ENCODE measurements around the gene CAMK2A.

The CAMK2A gene

GRCh38 chr5:150297236-150297890 lies 7.8 kb upstream of the CAMK2A start:
- Histone ChIP-seq H3K36me3 (ENCODE audit: control insufficient read depth, insufficient read depth, low read length) (no peaks in the 10 kb centered on the region), H3K4me3 (ENCODE audit: low read depth, low read length) (no peak overlapping the region), H3K9ac (no peak overlapping the region), H3K27ac (no peak overlapping the region), H2AFZ (no peak overlapping the region), H3K27me3 (ENCODE audit: control insufficient read depth, insufficient read depth, low read length) (no peaks in the 10 kb centered on the region), H3K79me2 (no peaks in the 10 kb centered on the region), H3K4me1 (peaks cover 9% of the 10 kb centered on the region), H3K4me2 (ENCODE audit: low read length) (no peak overlapping the region), H3K9me3 (ENCODE audit: control insufficient read depth, low read length) (no peaks in the 10 kb centered on the region)
- TF ChIP-seq, protein P1, sequence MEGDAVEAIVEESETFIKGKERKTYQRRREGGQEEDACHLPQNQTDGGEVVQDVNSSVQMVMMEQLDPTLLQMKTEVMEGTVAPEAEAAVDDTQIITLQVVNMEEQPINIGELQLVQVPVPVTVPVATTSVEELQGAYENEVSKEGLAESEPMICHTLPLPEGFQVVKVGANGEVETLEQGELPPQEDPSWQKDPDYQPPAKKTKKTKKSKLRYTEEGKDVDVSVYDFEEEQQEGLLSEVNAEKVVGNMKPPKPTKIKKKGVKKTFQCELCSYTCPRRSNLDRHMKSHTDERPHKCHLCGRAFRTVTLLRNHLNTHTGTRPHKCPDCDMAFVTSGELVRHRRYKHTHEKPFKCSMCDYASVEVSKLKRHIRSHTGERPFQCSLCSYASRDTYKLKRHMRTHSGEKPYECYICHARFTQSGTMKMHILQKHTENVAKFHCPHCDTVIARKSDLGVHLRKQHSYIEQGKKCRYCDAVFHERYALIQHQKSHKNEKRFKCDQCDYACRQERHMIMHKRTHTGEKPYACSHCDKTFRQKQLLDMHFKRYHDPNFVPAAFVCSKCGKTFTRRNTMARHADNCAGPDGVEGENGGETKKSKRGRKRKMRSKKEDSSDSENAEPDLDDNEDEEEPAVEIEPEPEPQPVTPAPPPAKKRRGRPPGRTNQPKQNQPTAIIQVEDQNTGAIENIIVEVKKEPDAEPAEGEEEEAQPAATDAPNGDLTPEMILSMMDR (IDR thresholded peaks at IDR 0.05): no peak

- no peaks in the 10 kb centered on the region for H3K27me3 ChIP-seq (ENCODE audit: control insufficient read depth, insufficient read depth, low read length)
Observed at GRCh38 chr5:150296496-150296895, 6.9 kb upstream of the CAMK2A start.

GRCh38 chr5:150295741-150296486 lies 6.3 kb upstream of the CAMK2A start:
- Histone ChIP-seq H3K27me3 (ENCODE audit: control insufficient read depth, insufficient read depth, low read length) (no peaks in the 10 kb centered on the region), H3K27ac (no peak overlapping the region), H2AFZ (no peak overlapping the region), H3K9ac (no peak overlapping the region), H3K4me3 (ENCODE audit: low read depth, low read length) (no peak overlapping the region), H3K4me2 (ENCODE audit: low read length) (no peak overlapping the region), H3K9me3 (ENCODE audit: control insufficient read depth, low read length) (no peaks in the 10 kb centered on the region), H3K4me1 (peaks cover 9% of the 10 kb centered on the region), H3K79me2 (no peaks in the 10 kb centered on the region), H3K36me3 (ENCODE audit: control insufficient read depth, insufficient read depth, low read length) (no peaks in the 10 kb centered on the region)
- TF ChIP-seq, protein P1 (IDR thresholded peaks at IDR 0.05): no peak

More at GRCh38 chr5:150296496-150296895, 6.9 kb upstream of the CAMK2A start:
- H3K4me2 ChIP-seq (ENCODE audit: low read length): no peak overlapping the region
- no peak overlapping the region for H3K27ac ChIP-seq
- H3K4me1 ChIP-seq: peaks cover 9% of the 10 kb centered on the region
- no peak overlapping the region for H3K4me3 ChIP-seq (ENCODE audit: low read depth, low read length)
- H3K9ac ChIP-seq: no peak overlapping the region
- TF ChIP-seq, protein P1 (IDR thresholded peaks at IDR 0.05): no peak
- no peaks in the 10 kb centered on the region for H3K36me3 ChIP-seq (ENCODE audit: control insufficient read depth, insufficient read depth, low read length)
- no peaks in the 10 kb centered on the region for H3K79me2 ChIP-seq
- H3K9me3 ChIP-seq (ENCODE audit: control insufficient read depth, low read length): no peaks in the 10 kb centered on the region
- no peak overlapping the region for H2AFZ ChIP-seq

- peaks cover 9% of the 10 kb centered on the region for H3K4me1 ChIP-seq
- no peaks in the 10 kb centered on the region for H3K36me3 ChIP-seq (ENCODE audit: control insufficient read depth, insufficient read depth, low read length)
- TF ChIP-seq, protein P1 (IDR thresholded peaks at IDR 0.05): no peak
- H2AFZ ChIP-seq: peak overlapping the region; percentile 67
- H3K27ac ChIP-seq: no peak overlapping the region
- no peak overlapping the region for H3K9ac ChIP-seq
- no peaks in the 10 kb centered on the region for H3K79me2 ChIP-seq
- H3K27me3 ChIP-seq (ENCODE audit: control insufficient read depth, insufficient read depth, low read length): no peaks in the 10 kb centered on the region
- H3K4me2 ChIP-seq (ENCODE audit: low read length): no peak overlapping the region
- no peaks in the 10 kb centered on the region for H3K9me3 ChIP-seq (ENCODE audit: control insufficient read depth, low read length)
- H3K4me3 ChIP-seq (ENCODE audit: low read depth, low read length): no peak overlapping the region
Observed at GRCh38 chr5:150295172-150295634, 5.6 kb upstream of the CAMK2A start.

All from parathyroid adenoma (tissue), 2 donors.